HG03139 (cell line): ENCODE data around the gene RASSF8.

Source experiments
- ATAC-seq: cut with Tn5 transposase; IDR thresholded peaks from one replicate; pipeline ENCODE4 v1.9.1; 2021; ENCODE audit not compliant: unreplicated experiment

The RASSF8 gene

GRCh38 chr12:26100666-26101349 lies 142.3 kb downstream of the RASSF8 start:
- ATAC-seq = no peak

GRCh38 chr12:26101350-26101734 lies 142.9 kb downstream of the RASSF8 start:
- no peak for ATAC-seq

- ATAC-seq = no peak
These were observed 143.3 kb downstream of the RASSF8 start for GRCh38 chr12:26101763-26102162.

GRCh38 chr12:26102953-26103352 lies 144.5 kb downstream of the RASSF8 start:
- ATAC-seq = no peak

- no peak for ATAC-seq
These were observed 147.9 kb downstream of the RASSF8 start for GRCh38 chr12:26106347-26106746.

GRCh38 chr12:26108915-26109314 lies 150.4 kb downstream of the RASSF8 start:
- ATAC-seq = no peak

- ATAC-seq = no peak
These were observed 150.9 kb downstream of the RASSF8 start for GRCh38 chr12:26109343-26109881.

- no peak for ATAC-seq
These were observed 153.8 kb downstream of the RASSF8 start for GRCh38 chr12:26112232-26112631.

GRCh38 chr12:26112703-26113147 lies 154.2 kb downstream of the RASSF8 start:
- ATAC-seq = no peak

- ATAC-seq = no peak
These were observed 154.7 kb downstream of the RASSF8 start for GRCh38 chr12:26113181-26113654.

GRCh38 chr12:26113853-26114719 lies 155.6 kb downstream of the RASSF8 start:
- ATAC-seq = peak; percentile 65

- ATAC-seq = no peak
These were observed 156.4 kb downstream of the RASSF8 start for GRCh38 chr12:26114720-26115401.

- no peak for ATAC-seq
These were observed 158.6 kb downstream of the RASSF8 start for GRCh38 chr12:26116829-26117715.

- no peak for ATAC-seq
These were observed 159.8 kb downstream of the RASSF8 start for GRCh38 chr12:26118308-26118707.

GRCh38 chr12:26119391-26119989 lies 161.0 kb downstream of the RASSF8 start:
- ATAC-seq = no peak

GRCh38 chr12:26120561-26121274 lies 162.2 kb downstream of the RASSF8 start:
- ATAC-seq = no peak

GRCh38 chr12:26121323-26122060 lies 163.0 kb downstream of the RASSF8 start:
- no peak for ATAC-seq

- ATAC-seq = no peak
These were observed 163.7 kb downstream of the RASSF8 start for GRCh38 chr12:26122061-26122680.
